Measurements from ENCODE around the gene CLK2.
A peak's percentile ranks its signal among the peaks of the same experiment; 100 is the strongest.
"Not testable (repeated sequence)": the region's sequence is repeated elsewhere in the genome, so short reads cannot be mapped to it uniquely, and the experiment has no call there.

The CLK2 gene

DNA sequence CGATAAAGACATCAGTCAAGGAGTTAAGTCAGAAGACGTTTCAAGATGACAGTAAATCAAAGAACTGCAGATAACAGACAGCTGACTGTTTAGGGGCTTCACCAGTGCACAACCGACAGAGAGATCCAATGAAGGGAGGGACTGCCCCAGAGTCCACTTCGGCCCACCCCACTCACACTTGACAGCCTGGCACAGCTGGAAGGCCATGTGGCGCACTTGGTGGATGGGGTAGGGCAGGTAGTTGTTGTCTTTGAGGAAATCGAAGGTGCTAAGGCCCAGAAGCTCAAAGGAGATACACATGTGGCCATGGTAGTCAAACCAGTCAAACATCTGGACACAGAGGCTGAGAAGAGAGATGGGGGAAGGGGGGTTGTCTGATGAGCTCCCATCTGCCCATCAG is 6.8 kb downstream of the CLK2 start:
- DNase-seq (ENCODE audit: low spot score): no peak

DNA sequence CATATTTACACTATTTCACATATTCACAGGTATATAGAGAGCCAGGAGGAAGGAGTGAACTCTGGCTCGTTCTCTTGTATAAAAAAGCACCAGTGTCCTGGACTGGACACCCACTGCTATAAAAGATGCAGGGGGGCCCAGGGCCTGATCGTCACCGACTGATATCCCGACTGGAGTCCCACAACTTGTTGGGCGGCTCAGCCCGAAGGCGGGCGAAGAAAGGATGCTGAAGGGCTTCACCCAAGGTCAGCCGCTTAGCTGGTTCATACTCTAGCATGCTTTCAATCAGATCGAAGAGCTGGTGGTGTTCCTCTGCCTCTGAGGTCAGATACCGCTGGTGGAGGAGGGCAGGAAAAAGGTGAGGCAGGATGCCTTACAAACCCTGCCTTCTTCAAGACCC is 10.2 kb downstream of the CLK2 start:
- no peak for DNase-seq (ENCODE audit: low spot score)

GRCh38 chr1:155261852-155262673 is 11.2 kb downstream of the CLK2 start, which contains the start of gene SCAMP3:
Gene SCAMP3, minus strand, starts transcription at chr1:155262360. Its CDS starts 209 bp downstream, at chr1:155262151.
- peak; percentile 99 for DNase-seq (ENCODE audit: low spot score)

- no peak for DNase-seq (ENCODE audit: low spot score)
Measured at GRCh38 chr1:155261493-155261851, 11.8 kb downstream of the CLK2 start.

DNA sequence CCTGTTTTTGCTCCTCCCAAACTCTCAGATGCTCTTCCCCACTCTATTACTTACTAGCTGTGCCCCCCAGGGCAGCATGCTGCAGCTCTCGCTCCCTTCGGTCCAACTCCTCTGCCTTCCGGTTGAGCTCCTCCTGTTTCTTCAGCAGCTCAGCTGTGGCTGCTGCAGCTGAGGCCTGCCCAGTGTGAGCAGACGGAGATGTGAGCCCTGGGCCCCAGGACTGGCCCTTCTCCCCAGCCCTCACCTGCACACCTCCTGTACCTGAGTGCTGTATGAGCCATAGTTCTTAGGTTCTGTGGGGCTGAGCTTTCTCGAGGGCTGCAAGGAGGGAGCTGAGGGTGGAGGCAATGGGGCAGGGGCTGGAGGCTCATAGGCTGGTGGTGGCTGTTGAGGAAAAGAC is 13.0 kb downstream of the CLK2 start:
- no peak for DNase-seq (ENCODE audit: low spot score)

GRCh38 chr1:155256058-155256852 is 17.0 kb downstream of the CLK2 start:
- no peak for DNase-seq (ENCODE audit: low spot score)

GRCh38 chr1:155255243-155256007 is 17.9 kb downstream of the CLK2 start, which contains the start of gene ENTREP3:
Gene ENTREP3, minus strand, starts transcription at chr1:155255483. Its CDS starts 606 bp downstream, at chr1:155254877.
- peak; percentile 89 for DNase-seq (ENCODE audit: low spot score)

DNA sequence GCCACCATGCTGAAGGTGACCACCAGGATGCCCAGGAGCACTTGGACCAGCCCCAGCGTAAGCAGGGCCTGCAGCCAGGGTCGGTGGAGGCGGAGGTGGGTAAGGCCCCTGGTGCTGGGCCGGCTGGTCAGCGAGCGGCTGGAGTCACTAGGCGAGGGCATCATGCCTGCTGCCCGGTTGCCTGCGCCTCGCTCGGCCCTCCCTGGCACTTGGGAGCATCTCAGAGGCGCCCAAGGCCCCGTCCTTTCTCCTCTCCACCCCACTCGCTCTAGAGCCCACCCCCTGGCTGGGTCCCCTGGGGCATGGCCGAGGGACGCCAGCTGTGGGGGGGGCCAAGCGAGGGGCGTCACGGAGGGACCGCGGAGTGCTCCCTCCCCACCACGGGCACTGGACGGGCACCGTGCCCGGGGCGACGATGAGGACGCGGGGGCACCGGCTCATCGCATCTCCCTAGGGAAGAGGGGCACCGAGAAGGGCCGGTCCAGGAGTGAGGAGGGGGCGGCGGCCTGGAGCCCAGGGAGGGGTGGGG is 18.5 kb downstream of the CLK2 start:
- no peak for DNase-seq (ENCODE audit: low spot score)

DNA sequence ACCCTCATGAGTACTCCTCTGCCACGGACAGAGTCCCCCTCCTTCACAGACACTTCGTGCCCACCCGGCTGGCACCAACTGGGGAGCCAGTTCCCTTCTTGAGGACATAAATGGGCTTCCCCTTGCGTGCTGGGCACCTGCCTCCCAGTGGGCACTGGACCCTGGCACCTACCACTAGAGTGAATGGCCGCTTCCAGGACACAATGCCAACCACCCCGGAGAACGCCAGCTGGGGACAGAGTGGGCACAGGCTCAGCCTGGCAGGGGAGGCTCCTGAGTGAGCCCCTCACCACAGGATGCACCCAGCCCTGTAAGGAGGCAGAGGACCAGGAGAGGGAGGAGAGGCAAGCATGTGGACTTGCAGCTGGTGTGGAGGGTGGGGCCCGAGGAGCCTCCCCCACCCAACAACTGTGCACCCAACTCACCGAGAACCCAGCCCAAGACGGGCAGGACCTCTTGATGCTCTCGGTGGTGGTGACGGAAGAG is 19.0 kb downstream of the CLK2 start:
- DNase-seq (ENCODE audit: low spot score): no peak

- DNase-seq (ENCODE audit: low spot score): no peak
Measured at GRCh38 chr1:155253797-155254196, 19.5 kb downstream of the CLK2 start.

DNA sequence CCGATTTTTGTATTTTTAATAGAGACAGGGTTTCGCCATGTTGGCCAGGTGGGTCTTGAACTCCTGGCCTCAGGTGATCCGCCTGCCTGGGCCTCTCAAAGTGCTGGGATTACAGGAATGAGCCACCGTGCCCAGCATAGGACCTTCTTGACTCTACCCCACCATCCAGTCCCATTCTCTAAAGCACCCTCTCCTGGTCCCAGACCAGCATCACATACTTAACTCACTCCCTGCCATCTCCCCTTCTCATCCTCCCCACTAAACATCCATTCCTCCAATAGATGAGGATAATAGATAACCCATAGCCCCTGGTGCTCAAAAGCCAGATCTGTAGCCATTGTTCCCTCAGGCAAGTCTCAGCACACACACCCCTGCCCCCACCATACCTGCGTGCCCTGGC is 20.1 kb downstream of the CLK2 start:
- DNase-seq (ENCODE audit: low spot score): no peak

DNA sequence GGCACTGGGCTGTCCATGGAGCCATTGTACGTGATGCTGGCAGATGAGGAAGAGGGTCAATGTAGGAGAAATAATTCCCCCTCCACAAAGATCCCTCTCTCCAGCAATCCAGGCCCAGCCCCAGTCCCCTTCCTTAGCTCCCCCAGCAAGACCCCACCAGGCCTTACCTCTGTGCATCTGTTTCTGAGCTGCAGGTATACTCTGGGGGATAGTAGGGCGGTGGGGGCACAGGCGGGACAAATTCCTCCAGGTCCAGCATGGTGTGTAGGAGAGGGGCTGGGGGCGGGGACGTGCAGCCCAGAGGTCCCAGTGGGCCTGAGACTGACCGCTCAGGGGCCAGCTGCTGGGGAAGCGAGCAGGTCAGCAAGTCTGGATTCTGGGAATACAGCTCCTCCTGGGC is 21.7 kb downstream of the CLK2 start:
- DNase-seq (ENCODE audit: low spot score): no peak

DNA sequence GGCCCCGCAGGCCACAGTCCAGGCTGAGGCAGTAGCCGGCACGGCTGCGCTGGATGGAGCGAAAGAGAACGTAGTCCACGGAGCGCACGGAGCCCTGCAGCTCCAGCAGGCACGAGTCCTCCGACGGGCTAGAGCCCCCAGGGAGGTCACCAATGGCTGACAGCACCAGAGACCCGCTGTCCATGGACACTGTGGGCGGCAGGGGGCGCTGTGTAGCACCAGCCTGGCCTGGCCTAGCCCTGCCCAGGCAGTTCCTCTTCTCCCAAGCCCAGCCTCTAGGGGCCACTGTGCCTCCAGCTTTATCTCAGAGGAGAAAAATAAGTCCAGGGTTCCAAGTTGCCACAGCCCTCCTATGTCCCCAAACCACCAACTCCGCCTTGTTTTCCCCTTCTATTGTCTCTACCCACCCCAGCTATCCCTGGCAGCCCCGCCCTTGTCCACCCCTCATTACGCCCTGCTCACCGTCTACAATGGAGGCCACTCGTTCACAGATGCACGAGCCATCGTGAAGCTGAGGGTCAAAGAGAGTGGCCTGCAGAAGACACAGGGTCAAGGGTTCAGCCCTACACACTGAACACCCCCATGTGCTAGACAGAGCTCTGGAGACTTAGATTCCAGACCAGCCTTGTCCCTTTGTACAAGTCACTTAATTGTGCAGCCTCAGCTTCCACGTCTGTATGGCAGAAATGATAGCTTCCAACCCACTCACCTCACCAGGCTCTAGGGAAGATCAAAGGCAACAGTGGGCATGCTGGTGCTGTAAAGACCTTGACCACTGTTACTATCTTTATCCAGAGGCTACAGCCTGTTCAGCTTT is 22.5 kb downstream of the CLK2 start:
- DNase-seq (ENCODE audit: low spot score): peak; percentile 92

DNA sequence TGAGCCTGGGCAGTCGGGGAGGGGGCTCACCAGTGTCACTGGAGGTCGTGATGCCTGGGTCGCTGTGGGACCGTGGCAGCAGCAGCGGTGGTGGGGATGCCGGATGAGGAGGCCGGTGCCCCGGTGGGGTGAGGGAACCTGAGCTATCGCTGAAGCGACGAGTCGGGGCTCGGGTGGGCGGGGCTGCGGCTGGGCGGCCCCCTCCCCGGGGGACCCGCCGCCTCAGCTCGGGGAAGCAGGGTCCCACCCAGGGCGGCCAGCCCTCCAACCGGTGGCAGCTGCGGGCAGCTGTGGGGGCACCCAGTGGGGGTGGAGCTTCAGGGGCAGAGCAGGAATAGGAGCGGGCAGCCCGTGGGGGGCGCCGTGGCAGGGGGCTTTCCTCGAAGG is 23.1 kb downstream of the CLK2 start:
- no peak for DNase-seq (ENCODE audit: low spot score)

DNA sequence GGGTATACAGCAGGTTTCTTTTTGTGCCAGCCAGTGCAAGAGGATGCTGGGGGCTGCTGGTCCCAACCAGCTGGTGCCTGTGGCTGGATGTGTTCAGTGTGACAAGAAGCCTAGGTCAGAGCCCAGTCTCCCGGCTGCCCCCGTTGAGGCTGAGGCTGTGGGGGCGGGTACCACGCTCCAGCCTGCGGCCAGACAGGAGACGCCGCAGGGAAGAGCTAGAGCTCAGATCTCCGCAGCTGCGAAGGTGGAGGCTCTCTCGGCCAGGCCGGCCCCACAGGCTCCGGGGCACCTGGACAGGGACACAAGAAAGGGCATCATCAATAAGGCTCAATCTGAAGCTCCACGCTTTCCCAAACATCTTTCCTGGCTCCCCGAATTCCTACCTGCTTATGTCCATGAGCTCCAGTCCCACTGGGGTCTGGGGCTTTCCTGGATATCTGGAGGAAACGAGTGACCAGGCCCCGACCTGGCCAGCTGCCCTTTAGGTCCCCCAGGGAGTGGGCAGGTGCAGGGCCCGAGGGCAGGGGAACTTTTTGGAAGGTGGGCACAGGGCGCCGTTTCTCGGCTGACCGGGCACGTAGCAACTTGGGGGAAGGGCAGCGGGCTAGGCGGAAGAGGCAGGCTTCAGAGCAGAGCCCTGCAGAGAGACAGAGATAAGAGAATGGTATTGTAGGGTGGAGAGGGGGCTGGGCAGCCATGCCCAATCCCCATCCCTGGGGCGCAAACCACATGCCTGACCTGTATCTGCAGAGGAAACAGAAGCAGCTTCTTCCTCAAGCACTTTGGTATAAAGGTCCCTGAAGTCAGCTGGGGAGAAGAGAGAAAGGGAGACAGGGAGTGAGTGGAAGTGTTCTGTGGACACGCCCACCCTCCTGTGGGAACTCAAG is 25.4 kb downstream of the CLK2 start:
- no peak for DNase-seq (ENCODE audit: low spot score)

GRCh38 chr1:155246796-155247195 is 26.5 kb downstream of the CLK2 start:
- not testable (repeated sequence) for DNase-seq (ENCODE audit: low spot score)

GRCh38 chr1:155245163-155245524 is 28.2 kb downstream of the CLK2 start:
- DNase-seq (ENCODE audit: low spot score): no peak

DNA sequence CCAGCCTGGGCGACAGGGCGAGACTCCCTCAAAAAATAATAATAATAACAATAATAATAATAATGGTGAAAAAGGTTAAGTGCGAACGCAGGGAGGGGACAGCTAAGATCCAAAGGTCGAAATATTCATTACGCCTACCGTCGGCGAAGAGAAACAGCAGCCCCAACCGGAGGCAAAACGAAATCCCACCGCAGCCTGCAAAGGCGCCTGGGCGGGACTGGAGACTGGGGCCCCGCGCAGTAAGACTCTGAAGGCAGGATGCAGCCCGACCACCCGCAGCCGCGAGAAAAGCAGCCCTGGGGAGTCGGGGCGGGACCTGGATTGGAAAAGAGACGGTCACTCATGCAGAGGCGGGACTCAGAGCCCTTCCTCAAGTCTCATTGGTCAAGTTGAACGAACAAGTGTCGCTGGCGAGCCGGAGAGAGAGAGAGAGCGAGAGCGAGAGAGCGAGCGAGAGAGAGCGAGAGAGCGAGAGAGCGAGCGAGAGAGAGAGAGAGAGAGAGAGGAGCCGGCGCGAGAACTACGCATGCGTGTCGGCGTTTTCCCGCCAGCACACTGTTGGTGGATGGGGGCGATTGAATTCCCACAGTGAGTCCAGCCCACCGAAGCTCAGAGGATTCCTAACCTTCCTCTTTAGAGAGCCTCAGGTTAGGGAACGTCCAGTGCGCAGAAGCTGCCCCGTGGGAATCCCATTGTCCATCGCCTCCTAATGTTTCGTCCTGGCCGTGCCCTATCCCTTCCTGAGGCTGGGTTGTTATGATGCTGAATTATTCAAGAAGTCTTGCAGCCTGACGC is 28.7 kb downstream of the CLK2 start:
- peak; percentile 99 for DNase-seq (ENCODE audit: low spot score)

GRCh38 chr1:155242805-155243358 is 30.4 kb downstream of the CLK2 start:
- DNase-seq (ENCODE audit: low spot score): no peak

Measured in globus pallidus (tissue), 1 donor.